BLaER1 treated with 17β-estradiol and CSF1 and Interleukin-3, amounts not matched to agents 10 nM and 100 nM (cell line): ENCODE data around the gene SLX4.

Source experiments
- H3K27ac ChIP-seq, 11 experiments: shearing (Covaris generic); formaldehyde crosslinking; 2 replicates each; pipeline ENCODE4 v1.8.1; 2022
- H3K27me3 ChIP-seq, 11 experiments: shearing (Covaris generic); formaldehyde crosslinking; 2 replicates each; pipeline ENCODE4 v1.8.1; 2022
- H3K36me3 ChIP-seq, 11 experiments: shearing (Covaris generic); formaldehyde crosslinking; 2 replicates each; pipeline ENCODE4 v1.8.1; 2022
- H3K4me1 ChIP-seq, 10 experiments: shearing (Covaris generic); formaldehyde crosslinking; 2 replicates each; pipeline ENCODE4 v1.8.1; 2022
- H3K4me2 ChIP-seq, 11 experiments: shearing (Covaris generic); formaldehyde crosslinking; 2 replicates each; pipeline ENCODE4 v1.8.1; 2022
- H3K4me3 ChIP-seq, 10 experiments: shearing (Covaris generic); formaldehyde crosslinking; 2 replicates each; pipeline ENCODE4 v1.8.1; 2022
- H3K9ac ChIP-seq, 11 experiments: shearing (Covaris generic); formaldehyde crosslinking; 2 replicates each; pipeline ENCODE4 v1.8.1; 2022
- H3K9me3 ChIP-seq, 11 experiments: shearing (Covaris generic); formaldehyde crosslinking; replicated peaks in 1 of 11; 2 replicates each; pipeline ENCODE4 v1.8.1; 2022
- H4K20me1 ChIP-seq, 11 experiments: shearing (Covaris generic); formaldehyde crosslinking; 2 replicates each; pipeline ENCODE4 v1.8.1; 2022
- Cebpa-rat ChIP-seq, 11 experiments: shearing (Covaris generic); IDR thresholded peaks; 2 replicates each; pipeline ENCODE4 v1.8.1; 2022

SLX4 gene

DNA sequence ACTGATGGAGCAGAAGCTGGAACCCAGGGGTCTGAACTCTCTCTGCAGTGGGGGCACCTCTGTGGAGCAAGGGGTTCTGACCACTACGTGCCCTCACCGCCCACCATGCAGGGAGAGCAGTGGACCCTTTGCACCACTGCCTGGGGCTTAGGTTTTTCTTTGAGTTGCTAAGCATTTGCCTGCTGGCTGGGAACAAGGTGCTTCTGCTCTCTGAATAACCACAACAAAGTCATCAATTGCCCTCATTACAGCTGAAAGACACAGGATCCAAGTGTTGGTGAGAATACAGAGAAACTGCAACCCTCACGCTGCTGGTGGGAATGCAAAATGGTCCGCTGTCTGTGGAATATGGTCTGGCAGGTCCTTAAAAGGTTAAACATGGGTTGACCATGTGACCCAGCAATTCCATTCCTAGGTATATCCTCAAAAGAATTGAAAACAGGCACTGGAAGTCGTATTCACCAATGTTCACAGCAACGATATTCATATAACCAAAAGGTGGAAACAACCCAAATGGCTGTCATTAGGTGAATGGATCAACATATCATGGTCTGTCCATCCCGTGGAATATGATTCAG lies 57.0 kb downstream of the SLX4 start:
- H4K20me1 ChIP-seq, result peaks cover 0 to 8% (median 0%) of the 10 kb centered on the region in 11 experiments; a peak in 4 of 22 replicates
- peaks cover 13 to 100% (median 98%) of the 10 kb centered on the region in 11 experiments; a peak in 21 of 22 replicates for H3K36me3 ChIP-seq
- no peak overlapping the region for H3K4me2 ChIP-seq
- H3K9me3 ChIP-seq, result peaks cover 0 to 18% (median 0%) of the 10 kb centered on the region in 11 experiments; a peak in 5 of 22 replicates
- H3K9ac ChIP-seq, result no peak overlapping the region
- no peak overlapping the region for H3K27ac ChIP-seq
- no peaks in the 10 kb centered on the region for H3K27me3 ChIP-seq
- no peak for TF ChIP-seq Cebpa-rat (IDR thresholded peaks at IDR 0.05)
- no peak overlapping the region for H3K4me3 ChIP-seq
- peaks cover 9 to 28% (median 21%) of the 10 kb centered on the region in 10 experiments; a peak in 18 of 20 replicates for H3K4me1 ChIP-seq

DNA sequence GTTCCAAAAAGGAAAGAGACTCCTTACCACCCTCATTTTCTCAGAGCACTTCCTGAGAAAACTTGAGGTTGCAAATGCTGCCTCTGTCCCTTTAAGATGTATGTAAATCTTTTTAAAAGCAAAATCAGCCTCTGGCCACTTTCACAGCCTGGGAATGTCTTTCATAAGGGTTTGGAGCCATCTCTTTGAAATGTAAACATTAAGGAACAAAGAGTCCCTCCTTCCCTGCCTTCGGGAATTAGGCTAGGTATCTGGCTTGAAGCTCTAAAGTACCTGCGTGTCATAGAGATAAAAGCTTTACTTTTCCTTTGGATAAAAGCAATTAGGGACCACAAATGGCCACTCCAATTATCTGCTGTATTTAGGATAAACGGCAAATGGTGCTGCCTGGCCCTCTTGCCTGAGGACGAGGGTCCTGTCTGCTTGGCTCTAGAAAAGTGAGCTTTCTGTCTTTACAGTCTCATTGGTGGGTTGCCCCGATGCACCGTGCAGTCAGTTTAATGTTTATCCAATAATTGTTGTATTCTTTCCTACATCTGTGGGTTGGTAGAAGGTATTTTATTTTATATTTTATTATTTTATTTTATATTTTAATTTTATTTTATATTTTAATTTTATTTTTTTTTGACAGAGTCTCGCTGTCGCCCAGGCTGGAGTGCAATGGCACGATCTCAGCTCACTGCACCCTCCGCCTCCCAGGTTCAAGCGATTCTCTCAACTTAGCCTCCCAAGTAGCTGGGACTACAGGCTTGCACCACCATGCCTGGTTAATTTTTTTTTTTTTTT lies 58.1 kb downstream of the SLX4 start:
- H3K36me3 ChIP-seq, result peaks cover 16 to 100% (median 98%) of the 10 kb centered on the region in 11 experiments; a peak in 21 of 22 replicates
- TF ChIP-seq Cebpa-rat (IDR thresholded peaks at IDR 0.05), result no peak
- H3K9me3 ChIP-seq, result peaks cover 0 to 18% (median 0%) of the 10 kb centered on the region in 11 experiments; a peak in 5 of 22 replicates
- H4K20me1 ChIP-seq, result peaks cover 0 to 19% (median 3%) of the 10 kb centered on the region in 11 experiments; a peak in 8 of 22 replicates
- no peak overlapping the region for H3K4me3 ChIP-seq
- peaks cover 9 to 28% (median 21%) of the 10 kb centered on the region in 10 experiments; a peak in 18 of 20 replicates for H3K4me1 ChIP-seq
- peak overlapping the region in 6 of 11 experiments; percentile 1 to 45 (median 18); a peak in 7 of 22 replicates for H3K4me2 ChIP-seq
- no peaks in the 10 kb centered on the region for H3K27me3 ChIP-seq
- peak overlapping the region in 4 of 11 experiments; percentile 5 to 50 (median 17); a peak in 2 of 22 replicates for H3K27ac ChIP-seq
- 0 out of 22 replicates have a peak overlapping the region, but pooled peaks of 1 of the 11 experiments have one; percentile 7 for H3K9ac ChIP-seq

DNA sequence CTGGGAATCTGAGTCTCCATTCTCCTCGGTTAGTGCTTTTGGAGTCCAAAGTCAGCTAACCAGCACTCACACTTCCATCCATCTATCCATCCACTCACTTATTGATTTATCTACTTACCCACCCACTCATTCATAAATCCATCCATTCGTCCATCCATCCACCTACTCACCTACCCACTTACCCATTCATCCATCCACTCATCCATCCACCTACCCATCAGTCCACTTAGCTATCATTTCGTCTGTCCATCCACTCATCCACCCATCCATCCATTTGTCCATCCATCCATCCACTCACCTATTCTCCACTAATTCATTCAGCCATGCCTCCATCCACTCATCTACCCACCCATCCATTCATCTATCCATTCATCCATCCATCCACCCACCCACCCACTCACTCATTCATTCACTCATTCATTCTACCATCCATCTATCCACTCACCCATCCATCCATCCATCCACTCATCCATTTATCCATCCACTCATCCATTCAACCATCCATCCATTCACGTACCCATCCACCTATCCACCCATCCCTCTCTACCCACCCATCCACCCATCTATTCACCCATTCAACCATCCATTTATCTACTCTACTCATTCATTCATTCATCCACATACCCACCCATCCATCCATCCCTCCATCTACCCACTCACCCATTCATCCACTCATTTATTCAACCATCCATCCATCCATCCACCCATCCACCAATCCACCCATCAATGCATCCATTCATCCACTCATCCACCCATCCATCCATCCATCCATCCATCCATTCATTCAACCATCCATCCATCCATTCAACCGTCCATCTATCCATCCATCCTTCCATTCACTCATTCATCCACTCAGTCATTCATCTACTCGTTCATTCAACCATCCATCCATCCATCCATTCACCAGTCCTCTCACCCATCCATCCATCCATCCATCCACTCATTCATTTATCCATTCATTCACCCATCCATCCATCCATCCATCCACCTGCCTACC lies 60.3 kb downstream of the SLX4 start:
- Histone ChIP-seq H3K9ac (no peak overlapping the region), H3K4me2 (no peak overlapping the region), H3K27me3 (no peaks in the 10 kb centered on the region), H4K20me1 (peaks cover 0 to 25% (median 4%) of the 10 kb centered on the region in 11 experiments; a peak in 7 of 22 replicates), H3K36me3 (peaks cover 16 to 100% (median 94%) of the 10 kb centered on the region in 11 experiments; a peak in 21 of 22 replicates), H3K9me3 (peaks cover 0 to 8% (median 0%) of the 10 kb centered on the region in 11 experiments; a peak in 4 of 22 replicates), H3K27ac (no peak overlapping the region), H3K4me1 (peaks cover 9 to 22% (median 16%) of the 10 kb centered on the region in 10 experiments; a peak in 18 of 20 replicates), H3K4me3 (no peak overlapping the region)
- TF ChIP-seq Cebpa-rat (IDR thresholded peaks at IDR 0.05), result no peak

DNA sequence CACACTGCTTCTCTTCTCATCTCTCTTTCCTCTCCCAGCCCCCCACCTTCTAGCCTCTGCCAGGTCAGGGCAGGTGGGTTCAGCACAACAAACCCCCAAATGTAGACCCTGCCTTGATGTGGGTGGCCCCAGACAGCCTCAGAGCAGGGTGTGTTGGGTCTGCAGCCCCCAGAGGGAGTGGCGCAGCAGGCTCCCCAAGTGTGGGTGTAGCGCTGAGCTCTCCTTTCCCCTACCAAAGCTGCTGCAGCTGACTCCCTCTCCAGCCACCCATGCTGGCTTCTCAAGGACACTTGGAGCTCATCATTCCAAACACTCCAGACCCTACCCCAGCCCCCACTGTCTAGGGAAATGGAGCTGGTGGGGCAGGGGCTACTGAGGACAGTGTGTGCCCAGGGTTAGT lies 61.5 kb downstream of the SLX4 start:
- H3K27ac ChIP-seq, result no peak overlapping the region
- H3K4me2 ChIP-seq, result no peak overlapping the region
- H3K4me3 ChIP-seq, result no peak overlapping the region
- peaks cover 0 to 8% (median 0%) of the 10 kb centered on the region in 11 experiments; a peak in 4 of 22 replicates for H3K9me3 ChIP-seq
- H3K27me3 ChIP-seq, result no peaks in the 10 kb centered on the region
- H4K20me1 ChIP-seq, result peaks cover 0 to 25% (median 4%) of the 10 kb centered on the region in 11 experiments; a peak in 6 of 22 replicates
- no peak for TF ChIP-seq Cebpa-rat (IDR thresholded peaks at IDR 0.05)
- H3K36me3 ChIP-seq, result peaks cover 16 to 100% (median 93%) of the 10 kb centered on the region in 11 experiments; a peak in 21 of 22 replicates
- no peak overlapping the region for H3K9ac ChIP-seq
- peaks cover 3 to 17% (median 10%) of the 10 kb centered on the region in 10 experiments; a peak in 14 of 20 replicates for H3K4me1 ChIP-seq

DNA sequence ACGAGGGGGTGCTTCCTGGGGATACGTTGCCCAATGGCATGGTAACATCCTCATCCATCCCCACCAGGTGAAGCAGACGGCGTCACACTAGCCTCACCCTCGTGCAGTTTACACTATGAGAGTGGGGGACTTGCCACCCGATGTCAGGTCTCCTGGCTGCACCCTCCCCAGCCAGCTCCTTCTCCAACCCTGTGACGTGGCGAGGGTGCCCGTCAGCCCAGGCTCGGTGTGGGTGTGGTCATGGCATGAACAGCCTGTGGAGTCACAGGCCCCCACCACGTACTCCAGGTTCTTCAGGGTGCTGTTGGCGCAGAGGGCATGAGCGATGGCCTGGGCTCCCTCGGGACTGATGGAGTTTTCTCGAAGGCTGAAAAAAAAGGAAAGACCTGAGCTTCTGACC lies 62.5 kb downstream of the SLX4 start:
- Histone ChIP-seq H3K9ac (no peak overlapping the region), H3K27me3 (no peaks in the 10 kb centered on the region), H3K9me3 (peaks cover 0 to 8% (median 0%) of the 10 kb centered on the region in 11 experiments; a peak in 4 of 22 replicates), H3K4me2 (no peak overlapping the region), H4K20me1 (peaks cover 0 to 25% (median 4%) of the 10 kb centered on the region in 11 experiments; a peak in 6 of 22 replicates), H3K4me3 (no peak overlapping the region), H3K36me3 (peaks cover 13 to 100% (median 94%) of the 10 kb centered on the region in 11 experiments; a peak in 21 of 22 replicates), H3K27ac (no peak overlapping the region), H3K4me1 (peaks cover 0 to 14% (median 9%) of the 10 kb centered on the region in 10 experiments; a peak in 13 of 20 replicates)
- no peak for TF ChIP-seq Cebpa-rat (IDR thresholded peaks at IDR 0.05)

DNA sequence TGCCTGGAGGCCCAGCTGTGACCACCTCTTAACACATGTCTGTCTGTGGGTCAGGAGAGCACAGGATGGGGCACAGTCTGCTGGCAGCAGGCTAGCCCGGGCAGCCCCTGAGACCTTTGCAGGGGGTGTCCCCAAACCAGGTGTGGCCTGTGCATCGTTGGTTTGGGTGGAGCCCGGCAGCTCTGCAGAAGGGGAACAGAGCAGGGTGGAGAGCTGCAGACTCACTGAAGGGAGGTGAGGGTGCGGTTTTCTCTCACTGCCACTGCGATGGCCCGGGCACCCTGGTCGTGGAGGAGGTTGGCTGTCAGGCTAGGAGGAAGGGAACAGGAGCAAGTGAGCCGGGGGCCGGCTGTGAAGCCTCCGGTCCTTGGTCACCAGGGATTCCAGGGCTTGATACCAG lies 63.0 kb downstream of the SLX4 start:
- Histone ChIP-seq H3K9ac (no peak overlapping the region), H3K4me3 (no peak overlapping the region), H4K20me1 (peaks cover 0 to 25% (median 4%) of the 10 kb centered on the region in 11 experiments; a peak in 6 of 22 replicates), H3K4me1 (peaks cover 0 to 14% (median 10%) of the 10 kb centered on the region in 10 experiments; a peak in 13 of 20 replicates), H3K36me3 (peaks cover 13 to 100% (median 94%) of the 10 kb centered on the region in 11 experiments; a peak in 21 of 22 replicates), H3K27me3 (no peaks in the 10 kb centered on the region), H3K9me3 (peaks cover 0 to 8% (median 0%) of the 10 kb centered on the region in 11 experiments; a peak in 4 of 22 replicates), H3K27ac (no peak overlapping the region), H3K4me2 (no peak overlapping the region)
- no peak for TF ChIP-seq Cebpa-rat (IDR thresholded peaks at IDR 0.05)

DNA sequence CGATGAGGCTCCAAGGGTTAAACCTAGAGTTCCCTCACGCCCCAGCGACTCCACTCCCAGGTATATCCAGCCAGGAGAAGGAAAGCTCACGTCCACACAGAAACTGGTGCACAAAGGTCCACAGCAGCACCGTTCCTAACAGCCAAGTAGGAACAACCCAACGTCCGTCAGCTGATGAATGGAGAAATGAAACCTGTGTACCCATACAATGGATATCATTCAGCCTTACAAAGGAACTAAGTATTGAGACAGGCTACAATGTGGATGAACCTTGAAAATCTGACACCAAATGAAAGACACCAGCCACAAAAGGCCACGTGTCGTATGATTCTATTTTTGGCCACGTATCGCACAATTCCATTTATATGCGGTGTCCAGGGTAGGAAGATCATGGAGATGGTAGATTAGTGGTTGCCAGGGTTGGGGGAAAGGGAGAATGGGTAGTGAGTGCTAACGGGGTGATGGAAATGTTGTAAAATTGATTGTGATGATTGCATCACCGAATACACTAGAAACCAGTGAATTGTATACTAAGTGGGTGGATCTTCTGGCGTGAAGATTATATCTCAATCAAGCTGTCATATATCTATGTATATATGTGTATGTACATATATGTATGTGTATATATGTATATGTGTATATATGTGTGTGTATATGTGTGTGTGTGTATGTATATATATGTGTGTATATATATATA lies 64.3 kb downstream of the SLX4 start:
- H3K4me3 ChIP-seq, result no peak overlapping the region
- H3K9me3 ChIP-seq, result peaks cover 0 to 4% (median 0%) of the 10 kb centered on the region in 11 experiments; a peak in 4 of 22 replicates
- H3K27ac ChIP-seq, result no peak overlapping the region
- peaks cover 0 to 15% (median 8%) of the 10 kb centered on the region in 10 experiments; a peak in 12 of 20 replicates for H3K4me1 ChIP-seq
- no peak overlapping the region for H3K9ac ChIP-seq
- peaks cover 13 to 100% (median 90%) of the 10 kb centered on the region in 11 experiments; a peak in 21 of 22 replicates for H3K36me3 ChIP-seq
- no peak overlapping the region for H3K4me2 ChIP-seq
- no peaks in the 10 kb centered on the region for H3K27me3 ChIP-seq
- no peak for TF ChIP-seq Cebpa-rat (IDR thresholded peaks at IDR 0.05)
- peaks cover 0 to 34% (median 4%) of the 10 kb centered on the region in 11 experiments; a peak in 7 of 22 replicates for H4K20me1 ChIP-seq
